Measurements from ENCODE around the gene KRTAP5-2. TPM values are rescaled to one million over a fixed set of nuclear protein-coding genes. Genes with fewer than 3 reads are reported as not detected.
"Not testable (repeated sequence)": the region's sequence is repeated elsewhere in the genome, so short reads cannot be mapped to it uniquely, and the experiment has no call there.

KRTAP5-2 gene
- total RNA-seq, 1 experiment from 2014 or later, result not detected

- intact Hi-C loops (cut with micrococcal nuclease; ENCODE audit: unreplicated experiment), result no loop called here
- no peaks in the 10 kb centered on the region for H3F3A ChIP-seq (ENCODE audit: insufficient read depth, low read depth)
- no peaks in the 10 kb centered on the region for H4K20me1 ChIP-seq (ENCODE audit: insufficient read depth)
- H3K36me3 ChIP-seq (ENCODE audit: low read depth), result no peaks in the 10 kb centered on the region
- H3K79me2 ChIP-seq (ENCODE audit: low read depth), result no peaks in the 10 kb centered on the region
- H3K4me1 ChIP-seq (replicated peaks; ENCODE audit: insufficient read depth), result no peaks in the 10 kb centered on the region
- no peaks in the 10 kb centered on the region for H3K9me2 ChIP-seq (ENCODE audit: insufficient read depth)
- BruUV-seq (replicated peaks), result no TSS peak
- no peaks in the 10 kb centered on the region for H3K9me3 ChIP-seq (ENCODE audit: insufficient read depth, low read depth)
- no peak for TF ChIP-seq CTCF (conservative IDR thresholded peaks at IDR 0.05)
- no peak for TF ChIP-seq EZH2 (IDR thresholded peaks at IDR 0.05; ENCODE audit: low read depth)
- H2AFZ ChIP-seq, result no peak overlapping the region
- ChIA-PET CTCF (no interaction called here), POLR2A (ENCODE audit: unreplicated experiment) (no interaction called here)
- no peak overlapping the region for H3K27ac ChIP-seq
- H3K4me2 ChIP-seq, result no peak overlapping the region
- H3K4me3 ChIP-seq, result no peak overlapping the region
- H3K27me3 ChIP-seq (ENCODE audit: insufficient read depth, low read depth), result peaks cover 60% of the 10 kb centered on the region
- DNase-seq, result no peak
Measured at GRCh38 chr11:1618231-1618630, 20.1 kb upstream of the KRTAP5-2 start.

DNA sequence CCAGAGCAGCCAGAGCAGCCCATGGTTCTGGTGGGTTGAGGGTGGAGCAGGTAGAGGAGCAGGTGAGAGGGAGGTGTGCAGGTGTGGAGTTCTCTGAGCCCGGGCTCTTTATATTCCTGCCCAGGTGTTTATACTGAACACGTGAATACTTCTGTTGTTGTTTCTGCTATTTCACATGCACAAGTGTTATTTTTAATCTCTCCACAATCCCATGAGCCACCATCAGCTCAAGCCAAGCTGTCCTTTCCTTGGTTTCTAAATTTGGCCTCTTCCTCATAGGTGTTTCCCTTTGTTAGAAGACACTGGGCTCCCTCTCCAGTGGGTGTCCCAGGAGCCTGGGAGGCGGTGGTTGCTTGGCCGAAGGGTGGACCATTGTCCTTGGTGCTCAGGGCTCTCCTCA, 10.3 kb upstream of the KRTAP5-2 start, which contains the start of gene KRTAP5-3:
KRTAP5-3 (minus strand) TSS at position 101 of the 400 bp plus-strand sequence; CDS start at position 23, 78 bp downstream.
- Histone ChIP-seq H2AFZ (no peak within 1 kb of the TSS), H3K36me3 (ENCODE audit: low read depth) (no peaks in the 10 kb centered on the region), H3K9me2 (ENCODE audit: insufficient read depth) (no peaks in the 10 kb centered on the region), H4K20me1 (ENCODE audit: insufficient read depth) (no peaks in the 10 kb centered on the region), H3K27ac (no peak within 1 kb of the TSS), H3K9me3 (ENCODE audit: insufficient read depth, low read depth) (no peaks in the 10 kb centered on the region), H3K27me3 (ENCODE audit: insufficient read depth, low read depth) (peaks cover 27% of the 10 kb centered on the region), H3K79me2 (ENCODE audit: low read depth) (no peaks in the 10 kb centered on the region), H3K4me2 (no peak within 1 kb of the TSS), H3K4me3 (no peak within 1 kb of the TSS), H3F3A (ENCODE audit: insufficient read depth, low read depth) (no peaks in the 10 kb centered on the region), H3K4me1 (replicated peaks; ENCODE audit: insufficient read depth) (no peaks in the 10 kb centered on the region)
- no peak for TF ChIP-seq CTCF (conservative IDR thresholded peaks at IDR 0.05)
- TF ChIP-seq EZH2 (IDR thresholded peaks at IDR 0.05; ENCODE audit: low read depth), result no peak
- ChIA-PET CTCF (no interaction called here), POLR2A (ENCODE audit: unreplicated experiment) (no interaction called here)
- no peak for DNase-seq
- intact Hi-C loops (cut with micrococcal nuclease; ENCODE audit: unreplicated experiment), result no loop called here
- BruUV-seq (replicated peaks), result no TSS peak

DNA sequence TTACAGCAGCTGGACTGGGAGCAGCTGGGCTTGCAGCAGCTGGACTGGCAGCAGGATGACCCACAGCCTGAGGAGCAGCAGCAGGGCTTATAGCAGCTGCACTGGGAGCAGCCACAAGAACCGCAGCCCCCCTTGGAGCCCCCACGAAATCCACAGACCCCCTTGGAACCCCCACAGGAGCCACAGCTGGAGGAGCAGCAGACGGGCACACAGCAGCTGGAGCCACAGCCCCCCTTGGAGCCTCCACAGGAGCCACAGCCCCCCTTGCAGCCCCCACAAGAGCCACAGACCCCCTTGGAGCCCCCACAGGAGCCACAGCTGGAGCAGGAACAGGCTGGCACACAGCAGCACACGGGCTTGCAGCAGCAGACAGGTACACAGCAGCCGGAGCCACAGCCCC, 9.8 kb upstream of the KRTAP5-2 start:
- H3K27ac ChIP-seq; DNase-seq; H3K9me2 ChIP-seq (ENCODE audit: insufficient read depth); H3K36me3 ChIP-seq (ENCODE audit: low read depth); H3K4me3 ChIP-seq; POLR2A ChIA-PET (ENCODE audit: unreplicated experiment); H3F3A ChIP-seq (ENCODE audit: insufficient read depth, low read depth); BruUV-seq (replicated peaks); H4K20me1 ChIP-seq (ENCODE audit: insufficient read depth); H3K4me2 ChIP-seq; H2AFZ ChIP-seq; intact Hi-C loops (cut with micrococcal nuclease; ENCODE audit: unreplicated experiment); H3K4me1 ChIP-seq (replicated peaks; ENCODE audit: insufficient read depth); H3K9me3 ChIP-seq (ENCODE audit: insufficient read depth, low read depth); H3K79me2 ChIP-seq (ENCODE audit: low read depth); CTCF ChIA-PET: not testable (repeated sequence)
- peaks cover 28% of the 10 kb centered on the region for H3K27me3 ChIP-seq (ENCODE audit: insufficient read depth, low read depth)

GRCh38 chr11:1607156-1607845, 9.2 kb upstream of the KRTAP5-2 start:
- H2AFZ ChIP-seq; H3K4me2 ChIP-seq; H3K4me1 ChIP-seq (replicated peaks; ENCODE audit: insufficient read depth); H4K20me1 ChIP-seq (ENCODE audit: insufficient read depth); POLR2A ChIA-PET (ENCODE audit: unreplicated experiment); CTCF ChIA-PET; H3K4me3 ChIP-seq; H3K27ac ChIP-seq; BruUV-seq (replicated peaks); H3K36me3 ChIP-seq (ENCODE audit: low read depth); DNase-seq; H3F3A ChIP-seq (ENCODE audit: insufficient read depth, low read depth); H3K9me2 ChIP-seq (ENCODE audit: insufficient read depth); H3K9me3 ChIP-seq (ENCODE audit: insufficient read depth, low read depth); H3K79me2 ChIP-seq (ENCODE audit: low read depth); intact Hi-C loops (cut with micrococcal nuclease; ENCODE audit: unreplicated experiment): not testable (repeated sequence)
- peaks cover 31% of the 10 kb centered on the region for H3K27me3 ChIP-seq (ENCODE audit: insufficient read depth, low read depth)

DNA sequence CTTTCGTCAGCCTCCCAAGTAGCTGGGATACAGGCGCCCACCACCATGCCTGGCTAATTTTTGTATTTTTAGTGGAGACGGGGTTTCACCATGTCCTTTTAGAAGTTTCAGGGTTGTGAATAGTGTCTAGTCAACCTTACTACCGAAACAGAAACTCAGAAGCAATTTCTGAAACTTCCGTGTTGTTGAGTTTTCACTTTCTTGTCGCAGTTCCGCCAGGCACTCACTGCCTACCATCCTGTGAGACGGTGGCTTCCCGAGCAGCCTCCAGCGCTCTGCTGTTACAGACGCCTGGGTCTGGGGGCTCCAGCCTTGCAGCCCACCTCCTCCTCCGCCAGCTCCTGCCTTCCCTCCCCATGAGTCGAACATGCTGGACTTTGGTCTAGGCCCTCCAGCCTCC, 7.8 kb upstream of the KRTAP5-2 start:
- H3K27me3 ChIP-seq (ENCODE audit: insufficient read depth, low read depth), result peaks cover 36% of the 10 kb centered on the region
- H2AFZ ChIP-seq; H3K4me1 ChIP-seq (replicated peaks; ENCODE audit: insufficient read depth); H3K79me2 ChIP-seq (ENCODE audit: low read depth); H3K4me2 ChIP-seq; H3K4me3 ChIP-seq; DNase-seq; H3K27ac ChIP-seq; CTCF ChIA-PET; H3F3A ChIP-seq (ENCODE audit: insufficient read depth, low read depth); H3K36me3 ChIP-seq (ENCODE audit: low read depth); H3K9me2 ChIP-seq (ENCODE audit: insufficient read depth); intact Hi-C loops (cut with micrococcal nuclease; ENCODE audit: unreplicated experiment); POLR2A ChIA-PET (ENCODE audit: unreplicated experiment); BruUV-seq (replicated peaks); H4K20me1 ChIP-seq (ENCODE audit: insufficient read depth); H3K9me3 ChIP-seq (ENCODE audit: insufficient read depth, low read depth): not testable (repeated sequence)

All from PC-9 (cell line).